Stimulated activated CD4-positive, alpha-beta T cell treated with anti-CD3 and anti-CD28 coated beads, Interleukin-15, amount 100 ng/mL, for 1 hour (primary cell): ENCODE data around the gene CENPP.

Source experiments
- DNase-seq, 2 donors: peaks; one replicate each; pipeline ENCODE4 v3.0.0-alpha.2; 2020; ENCODE audit warnings: low read depth in 1 of 2, low spot score in 1 of 2

Gene CENPP

GRCh38 chr9:92634712-92635605, 309.2 kb downstream of the CENPP start:
- DNase-seq = peak in 1 of 2 donors; percentile 44

- no peak for DNase-seq
These were observed 310.0 kb downstream of the CENPP start for GRCh38 chr9:92635760-92636159.

DNA sequence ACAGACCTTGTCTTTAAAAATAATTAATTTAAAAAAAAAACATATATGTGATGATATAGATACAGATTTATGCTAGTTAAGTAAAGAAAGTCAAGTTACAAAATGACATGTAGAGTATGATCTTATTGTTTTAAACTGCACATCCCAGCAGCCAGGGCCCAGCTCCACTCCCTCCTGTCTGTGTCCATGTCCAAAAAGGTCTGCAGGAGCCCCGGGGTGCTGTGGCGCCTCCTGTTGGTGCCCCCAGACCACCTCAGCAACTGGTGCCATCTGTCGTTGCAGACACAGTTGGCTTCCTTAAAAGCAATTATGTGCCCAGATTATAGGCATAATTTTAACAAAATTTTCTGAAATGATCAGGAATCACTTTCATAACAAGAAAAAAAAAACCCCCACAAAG, 310.9 kb downstream of the CENPP start:
- no peak for DNase-seq

DNA sequence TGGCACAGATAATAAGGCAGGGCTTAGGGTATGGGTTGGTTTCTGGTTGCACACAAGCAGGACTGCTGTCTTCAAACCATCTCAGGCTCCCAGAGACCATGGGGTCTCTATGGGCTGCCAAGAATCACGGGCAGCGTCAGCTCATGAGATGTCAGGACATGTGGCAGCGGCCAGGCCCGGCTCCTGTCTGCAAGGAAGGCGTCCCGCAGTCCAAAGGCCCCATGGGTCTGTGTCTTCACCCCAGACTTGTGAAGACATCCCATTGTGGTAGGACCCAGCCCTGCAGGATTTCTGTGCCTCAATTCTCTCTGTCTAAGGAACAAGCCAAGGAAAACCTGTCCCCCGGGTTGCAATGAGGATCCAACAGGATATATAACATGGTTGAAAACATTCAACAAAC, 311.6 kb downstream of the CENPP start:
- no peak for DNase-seq

GRCh38 chr9:92637886-92638620, 312.3 kb downstream of the CENPP start:
- no peak for DNase-seq

DNA sequence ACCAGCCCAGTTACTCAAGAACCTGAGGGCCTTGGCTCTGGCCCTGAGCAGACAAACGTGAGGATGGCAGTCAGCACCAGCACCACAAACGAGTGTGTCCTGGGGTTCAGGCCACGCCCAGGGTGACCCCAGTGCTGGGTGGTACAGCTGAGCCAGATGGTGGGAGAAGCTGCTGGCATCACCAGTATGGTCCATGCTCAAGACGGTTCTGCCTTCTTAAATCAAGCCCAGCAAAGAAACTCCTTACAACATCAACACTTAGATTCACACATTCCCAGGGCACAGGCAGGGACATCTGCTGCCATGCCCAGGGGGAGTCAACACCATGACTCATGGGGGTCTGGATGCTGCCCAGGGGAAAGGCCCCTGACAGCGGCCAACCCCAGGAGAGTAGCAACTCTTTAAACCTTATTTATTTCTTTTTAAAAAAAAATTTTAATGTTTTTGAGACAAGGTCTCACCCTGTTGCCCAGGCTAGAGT, 312.9 kb downstream of the CENPP start:
- no peak for DNase-seq

GRCh38 chr9:92639124-92639523, 313.4 kb downstream of the CENPP start:
- no peak for DNase-seq

DNA sequence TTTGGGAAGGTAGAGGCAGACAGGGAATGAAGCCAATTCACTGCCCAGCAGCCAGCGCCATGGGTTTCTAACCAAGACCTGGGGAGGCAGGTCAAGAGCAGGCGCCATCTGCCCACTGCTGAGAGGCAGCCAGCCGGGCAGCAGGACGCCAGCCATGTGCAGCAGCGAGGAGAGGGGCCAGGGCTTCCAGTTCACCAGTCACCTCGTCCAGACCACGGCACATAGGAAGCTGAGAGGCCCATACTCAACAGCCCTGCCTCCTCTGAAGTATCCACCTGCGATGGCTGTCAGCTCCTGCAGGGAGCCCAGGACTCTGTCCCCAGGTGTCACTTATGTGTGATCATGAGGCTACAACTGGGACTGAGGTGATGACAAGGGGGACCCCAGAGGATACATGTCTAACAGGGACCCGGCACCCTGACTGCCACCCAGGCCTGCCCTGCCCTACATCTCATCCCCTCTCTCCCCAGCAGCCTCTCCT, 314.1 kb downstream of the CENPP start:
- no peak for DNase-seq

DNA sequence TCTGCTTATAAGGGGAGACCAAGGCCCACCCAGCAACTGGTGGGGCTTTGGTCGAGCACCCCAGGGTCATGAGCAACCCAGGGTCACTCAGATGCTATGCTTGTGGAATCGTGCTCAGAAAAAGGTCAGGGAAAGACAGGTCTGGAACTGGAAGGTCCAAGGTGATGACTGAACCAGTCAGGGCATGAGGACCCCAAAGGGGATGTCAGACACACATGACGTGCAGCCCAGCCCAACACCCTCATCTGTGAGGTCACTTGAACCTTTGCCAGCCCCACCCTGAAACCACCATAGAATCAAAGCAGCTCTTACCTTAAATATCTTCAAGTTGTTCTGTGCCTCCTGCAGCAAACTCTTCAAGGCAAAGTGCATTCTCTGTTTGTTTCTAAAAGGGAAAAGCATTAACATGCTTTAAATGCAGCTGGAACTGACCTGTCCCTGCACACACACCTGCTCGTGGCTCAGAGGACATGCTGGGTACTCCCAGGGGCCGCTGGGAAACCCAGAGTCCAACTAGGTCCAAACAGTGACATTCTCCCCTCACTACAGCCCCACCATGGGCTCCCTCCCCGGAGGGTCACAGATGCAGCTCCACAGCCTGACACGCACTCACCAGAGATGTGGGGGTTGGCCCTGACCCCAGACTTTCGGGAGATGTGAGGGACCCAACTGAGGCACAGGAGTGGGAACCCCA, 314.8 kb downstream of the CENPP start:
- no peak for DNase-seq

DNA sequence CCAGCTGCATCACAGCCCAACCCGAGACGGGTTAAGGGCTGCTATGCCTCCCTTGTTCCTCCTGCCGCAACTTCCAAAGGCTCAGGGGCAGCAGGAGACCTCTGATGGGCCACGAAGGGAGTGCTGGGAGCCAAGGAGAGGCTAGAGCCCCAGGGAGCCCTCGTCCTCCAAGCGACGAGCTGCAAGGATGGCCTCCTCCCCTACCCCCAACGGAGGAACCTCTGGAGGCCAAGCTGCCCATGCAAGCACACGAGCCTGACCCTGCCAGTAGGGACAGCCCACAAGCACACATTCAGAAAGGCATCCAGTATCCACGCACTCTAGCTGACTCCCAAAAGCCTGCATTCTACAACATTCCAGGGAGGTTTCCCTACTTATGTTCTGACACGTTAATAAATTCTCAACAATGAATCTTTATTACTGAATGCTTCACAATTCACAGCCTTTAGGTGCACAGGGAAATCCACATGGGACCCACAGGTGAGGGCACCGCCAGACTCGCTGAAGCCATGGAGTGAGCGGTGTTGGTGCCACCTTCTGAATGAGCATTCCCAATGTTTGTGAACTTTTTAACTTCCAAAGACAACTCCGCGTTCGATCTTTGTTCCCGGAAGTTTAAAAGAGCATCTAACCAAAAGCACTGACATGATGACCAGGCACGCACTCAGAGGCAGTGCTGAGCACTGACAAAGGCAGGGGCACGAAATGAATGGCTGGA, 315.5 kb downstream of the CENPP start:
- DNase-seq = no peak

GRCh38 chr9:92642041-92642451, 316.3 kb downstream of the CENPP start:
- no peak for DNase-seq

- no peak for DNase-seq
These were observed 316.8 kb downstream of the CENPP start for GRCh38 chr9:92642564-92642963.

- DNase-seq = no peak
These were observed 318.5 kb downstream of the CENPP start for GRCh38 chr9:92644278-92644677.

DNA sequence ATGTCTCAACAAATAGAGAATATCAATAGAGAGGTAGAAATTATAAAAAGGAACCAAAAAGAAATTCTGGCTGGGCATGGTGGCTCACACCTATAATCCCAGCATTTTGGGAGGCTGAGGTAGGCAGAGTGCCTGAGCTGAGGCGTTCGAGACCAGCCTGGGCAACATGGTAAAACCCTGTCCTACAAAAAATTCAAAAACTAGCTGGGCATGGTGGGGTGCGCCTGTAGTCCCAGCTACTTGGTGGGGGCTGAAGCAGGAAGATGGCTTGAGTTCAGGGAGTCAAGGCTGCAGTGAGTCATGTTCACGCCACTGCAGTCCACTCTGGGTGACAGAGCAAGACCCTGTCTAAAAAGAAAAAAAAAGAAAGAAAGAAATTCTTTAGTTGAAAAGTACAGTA, 319.3 kb downstream of the CENPP start:
- DNase-seq = no peak

- DNase-seq = no peak
These were observed 322.1 kb downstream of the CENPP start for GRCh38 chr9:92647671-92648473.

DNA sequence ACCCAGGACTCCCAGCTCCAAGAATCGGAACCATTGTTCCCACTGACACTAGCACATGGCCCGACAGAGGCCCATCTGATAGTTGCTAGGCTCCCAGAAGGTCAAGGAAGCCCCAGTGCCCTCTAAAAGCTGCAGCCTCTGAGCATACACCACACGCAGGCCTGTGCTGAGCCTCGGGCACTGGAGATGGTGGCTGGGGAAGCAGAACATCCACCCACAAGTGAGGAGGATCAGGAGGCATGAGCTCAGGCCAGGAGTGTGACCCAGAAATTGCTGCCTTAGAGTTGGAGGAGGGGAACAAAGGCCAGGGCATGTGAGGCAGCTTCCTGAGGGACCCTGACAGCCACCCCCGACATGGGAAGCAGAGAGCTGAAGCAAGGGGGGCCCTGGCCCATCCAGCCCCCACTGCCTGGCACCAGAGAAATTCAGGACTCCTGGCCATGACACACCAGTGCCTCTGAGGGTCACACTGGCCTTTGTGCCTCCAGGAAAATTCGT, 322.8 kb downstream of the CENPP start:
- DNase-seq = no peak

GRCh38 chr9:92649007-92649406, 323.3 kb downstream of the CENPP start:
- no peak for DNase-seq

DNA sequence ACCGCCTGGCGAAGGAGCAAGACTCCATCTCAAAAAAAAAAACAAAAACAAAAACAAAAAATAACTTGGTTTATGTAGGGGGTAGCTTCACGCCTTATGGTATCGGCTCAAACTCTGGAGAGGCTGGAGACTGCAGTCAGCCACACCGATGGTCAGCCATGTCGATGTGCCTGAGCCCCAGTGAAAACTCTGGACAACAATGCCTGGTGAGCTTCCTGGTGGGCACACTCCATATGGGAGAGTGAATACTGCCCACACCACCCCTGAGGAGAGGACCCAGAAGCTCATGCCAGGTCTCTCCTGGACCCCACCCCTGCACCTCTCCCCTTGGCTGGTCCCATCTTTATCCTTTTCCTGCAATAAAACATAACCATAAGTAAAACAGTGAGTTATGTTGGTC, 324.5 kb downstream of the CENPP start:
- no peak for DNase-seq

DNA sequence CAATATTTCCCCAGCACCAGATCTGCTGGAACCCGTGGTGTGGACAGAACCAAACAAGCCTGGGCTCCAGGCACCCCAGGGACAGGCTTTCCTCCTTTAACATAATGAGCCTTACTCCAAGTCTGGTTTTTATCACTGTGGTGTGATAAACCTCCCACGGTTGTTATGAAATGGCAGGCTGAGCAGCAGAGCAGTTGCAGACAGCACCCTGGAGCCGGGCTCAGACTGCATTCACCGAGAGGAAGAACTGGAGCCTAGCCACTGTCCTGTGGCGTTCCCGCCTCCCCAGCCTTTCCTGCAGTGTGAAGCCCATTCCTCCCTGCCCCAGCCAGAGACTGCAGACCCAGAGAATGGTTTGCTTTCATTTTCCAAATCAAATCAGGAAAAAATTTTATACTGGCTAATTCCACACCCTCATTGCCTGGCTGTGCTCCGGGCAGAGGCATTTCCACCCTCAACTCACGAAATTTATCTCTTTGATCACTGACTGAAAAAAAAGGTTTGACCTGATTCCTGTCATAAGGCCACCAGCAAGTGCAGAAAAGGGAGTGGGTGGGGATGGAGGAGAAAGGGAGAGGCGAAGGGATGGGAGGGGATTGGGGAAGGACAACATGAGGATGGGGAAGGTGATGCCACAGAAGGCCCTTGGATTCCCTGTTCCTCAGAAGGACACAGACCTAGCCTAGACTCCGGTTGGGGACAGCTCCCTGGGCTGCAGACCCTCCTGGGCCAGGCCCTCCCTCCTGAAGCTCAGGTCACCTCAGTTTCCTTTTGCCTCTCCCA, 325.3 kb downstream of the CENPP start:
- no peak for DNase-seq
